Central memory CD8-positive, alpha-beta T cell (primary cell): Measurements from ENCODE around the gene NEDD8.

ENCODE experiments used
- ATAC-seq: fragments of 150-1000 bp; cut with Tn5 transposase; replicated peaks from 2 replicates; pipeline ENCODE4 v1.10.0; 2022; ENCODE audit warnings: mild to moderate bottlenecking, moderate FRiP score, moderate number of reproducible peaks; ENCODE audit not compliant: poor library complexity, severe bottlenecking; ENCODE audit errors: extremely low read depth
- DNase-seq, 2 donors: peaks; one replicate each; pipeline ENCODE4 v3.0.0; 2021; ENCODE audit warnings: low spot score in 2 of 2
- H3K27ac Mint-ChIP-seq: one replicate; pipeline ENCODE4 v1.8.0; 2022; ENCODE audit warnings: low read depth, mild to moderate bottlenecking, moderate library complexity, mixed read lengths
- H3K27me3 Mint-ChIP-seq: one replicate; pipeline ENCODE4 v1.8.0; 2022; ENCODE audit warnings: mixed read lengths
- H3K36me3 Mint-ChIP-seq: one replicate; pipeline ENCODE4 v1.8.0; 2022; ENCODE audit warnings: mild to moderate bottlenecking, moderate library complexity, mixed read lengths; ENCODE audit not compliant: insufficient read depth
- H3K4me1 Mint-ChIP-seq: one replicate; pipeline ENCODE4 v1.8.0; 2022; ENCODE audit warnings: mixed read lengths
- H3K4me3 Mint-ChIP-seq: one replicate; pipeline ENCODE4 v1.8.0; 2022; ENCODE audit warnings: mild to moderate bottlenecking, moderate library complexity, mixed read lengths
- H3K9me3 Mint-ChIP-seq: one replicate; pipeline ENCODE4 v1.8.0; 2022; ENCODE audit warnings: mixed read lengths

Gene NEDD8

DNA sequence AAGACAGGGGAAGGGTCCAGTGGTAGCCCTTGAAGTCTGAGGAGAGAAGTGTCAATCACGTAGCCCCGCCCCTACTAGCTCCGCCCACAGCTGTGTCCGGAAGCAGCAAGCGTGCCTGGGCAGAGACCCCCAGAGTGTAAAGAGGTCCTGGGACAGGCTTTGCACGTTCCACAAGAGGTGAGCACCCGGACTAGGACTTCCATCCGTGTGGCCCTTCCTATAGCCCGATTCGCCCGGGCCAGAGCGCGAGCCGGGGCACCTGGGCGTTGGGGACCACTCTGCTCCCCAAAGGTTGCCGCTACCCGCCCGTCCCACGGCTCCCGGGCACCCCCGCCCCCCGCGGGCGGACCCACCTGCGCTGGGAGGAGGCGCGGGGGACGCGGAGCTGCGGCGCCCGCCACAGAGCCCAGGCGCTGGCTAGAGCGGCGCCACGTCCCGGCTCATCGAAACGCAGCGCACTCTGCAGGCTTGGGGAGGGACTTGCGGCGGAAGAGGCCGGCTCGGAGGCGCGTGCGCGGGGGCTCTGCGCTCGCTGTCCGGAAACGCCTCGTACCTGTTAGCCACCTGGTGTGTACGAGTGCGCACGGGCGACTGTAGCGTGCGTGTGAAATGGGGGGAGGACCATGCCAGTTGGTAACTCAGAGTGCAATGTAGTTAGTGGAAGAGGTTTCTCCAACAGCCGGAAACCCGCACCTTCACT lies 39.1 kb upstream of the NEDD8 start, which contains the start of gene RABGGTA:
TSS of gene RABGGTA (minus strand) at position 464 of the 700 bp plus-strand sequence. CDS start 482 bp downstream, outside the sequence.
- Mint-ChIP-seq H3K27me3 (no peaks in the 10 kb centered on the region), H3K4me1 (peaks cover 28% of the 10 kb centered on the region), H3K4me3 (peak within 1 kb of the TSS; percentile 94), H3K9me3 (no peaks in the 10 kb centered on the region), H3K27ac (peak within 1 kb of the TSS; percentile 87), H3K36me3 (peaks cover 17% of the 10 kb centered on the region)
- ATAC-seq (peak; percentile 92), DNase-seq (peak; percentile 85 to 95)

DNA sequence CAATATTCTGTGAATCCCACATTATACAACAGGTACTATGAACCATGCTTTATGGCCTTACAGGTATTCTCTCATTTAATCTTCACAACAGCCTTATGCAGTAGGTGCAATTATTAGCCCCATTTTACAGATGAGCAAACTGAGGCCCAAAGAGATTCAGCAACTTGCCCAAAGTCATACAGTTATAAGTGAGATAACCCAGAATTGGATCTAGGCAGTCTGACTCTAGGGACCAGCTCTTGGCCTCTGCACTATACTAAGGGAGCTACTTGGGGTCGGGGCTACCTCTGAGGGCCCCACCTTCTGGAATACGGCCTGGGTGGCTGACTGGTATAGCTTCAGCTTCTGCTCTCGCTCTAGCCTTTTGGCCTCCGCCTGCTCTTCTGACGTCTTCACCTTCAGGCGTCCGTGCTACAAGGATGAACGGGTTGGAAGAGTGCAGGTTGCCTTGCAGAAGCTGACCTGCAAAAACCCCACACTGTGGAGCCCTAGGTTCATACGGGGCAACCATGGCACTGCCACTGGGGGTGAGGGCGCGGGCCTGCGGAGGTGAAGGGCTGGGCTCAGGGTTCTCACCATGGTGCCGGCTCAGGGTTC lies 38.5 kb upstream of the NEDD8 start:
- Mint-ChIP-seq H3K4me1 (peaks cover 28% of the 10 kb centered on the region), H3K36me3 (peaks cover 17% of the 10 kb centered on the region), H3K27me3 (no peaks in the 10 kb centered on the region), H3K4me3 (peak overlapping the region; percentile 94), H3K27ac (peak overlapping the region; percentile 87), H3K9me3 (no peaks in the 10 kb centered on the region)
- DNase-seq (no peak), ATAC-seq (peak; percentile 2)

DNA sequence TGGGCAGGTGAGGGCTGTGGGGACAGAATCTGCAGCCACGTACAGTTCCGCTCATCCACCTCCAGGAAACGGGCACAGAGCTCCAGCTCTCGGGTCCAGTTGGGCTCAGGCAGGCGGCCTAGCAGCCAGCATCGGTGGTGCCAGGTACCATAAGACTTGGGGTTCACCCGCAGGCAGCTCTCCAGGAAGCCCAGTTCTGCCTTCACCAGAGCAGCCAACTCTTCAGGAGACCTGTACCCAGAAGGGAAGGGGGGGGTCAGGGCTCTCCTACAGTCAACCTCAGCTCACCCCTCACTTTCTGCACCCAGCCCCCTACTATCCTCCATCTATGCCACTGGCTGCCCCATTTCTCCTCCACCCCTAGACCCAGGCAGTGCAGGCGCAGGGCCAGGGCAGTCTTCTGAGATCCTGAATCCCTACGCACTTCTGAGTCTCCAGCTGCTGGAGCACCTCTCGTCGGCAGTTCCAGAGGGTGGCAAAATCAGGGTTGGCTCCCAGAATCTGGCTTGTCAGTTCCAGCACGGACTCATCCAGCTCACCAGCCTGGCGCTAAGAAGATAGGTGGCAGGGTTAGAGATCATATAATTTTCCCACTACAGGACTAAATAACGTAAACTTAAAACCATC lies 37.9 kb upstream of the NEDD8 start:
- ATAC-seq = no peak
- Mint-ChIP-seq H3K4me1 (peaks cover 28% of the 10 kb centered on the region), H3K36me3 (peaks cover 17% of the 10 kb centered on the region), H3K9me3 (no peaks in the 10 kb centered on the region), H3K27ac (peak overlapping the region; percentile 87), H3K4me3 (peak overlapping the region; percentile 94), H3K27me3 (no peaks in the 10 kb centered on the region)
- DNase-seq = no peak

DNA sequence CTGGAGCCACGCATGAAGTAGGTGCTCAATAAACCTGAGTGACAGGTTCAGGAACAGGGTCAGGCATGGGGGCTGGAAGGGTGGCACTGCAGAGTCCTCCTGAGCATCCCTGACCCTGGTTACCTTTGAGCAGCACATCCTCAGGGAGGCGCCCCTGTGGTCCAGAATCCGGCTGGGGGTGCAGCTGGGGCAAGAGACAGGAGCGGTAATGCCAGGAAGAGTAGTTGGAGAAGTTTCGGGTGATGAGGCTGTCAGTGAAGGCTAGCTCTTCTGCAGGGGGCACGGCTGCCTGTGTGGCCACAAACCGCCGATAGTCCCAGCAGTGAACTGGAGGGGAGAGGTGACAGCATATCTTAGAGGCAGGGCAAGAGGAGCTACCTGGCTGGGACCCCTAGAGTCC lies 37.2 kb upstream of the NEDD8 start:
- Mint-ChIP-seq H3K27ac (no peak overlapping the region), H3K4me1 (peaks cover 28% of the 10 kb centered on the region), H3K9me3 (no peaks in the 10 kb centered on the region), H3K4me3 (no peak overlapping the region), H3K36me3 (peaks cover 17% of the 10 kb centered on the region), H3K27me3 (no peaks in the 10 kb centered on the region)
- ATAC-seq (no peak), DNase-seq (no peak)

- Mint-ChIP-seq H3K36me3 (peaks cover 17% of the 10 kb centered on the region), H3K27ac (no peak overlapping the region), H3K4me1 (peaks cover 28% of the 10 kb centered on the region), H3K4me3 (no peak overlapping the region), H3K9me3 (no peaks in the 10 kb centered on the region), H3K27me3 (no peaks in the 10 kb centered on the region)
- ATAC-seq (no peak), DNase-seq (no peak)
These were observed 36.1 kb upstream of the NEDD8 start for GRCh38 chr14:24268225-24268624.

- peaks cover 17% of the 10 kb centered on the region for H3K36me3 Mint-ChIP-seq
- ATAC-seq (no peak), DNase-seq (no peak)
- H3K27ac Mint-ChIP-seq = no peak overlapping the region
- H3K27me3 Mint-ChIP-seq = no peaks in the 10 kb centered on the region
- no peak overlapping the region for H3K4me3 Mint-ChIP-seq
- H3K4me1 Mint-ChIP-seq = peaks cover 23% of the 10 kb centered on the region
- no peaks in the 10 kb centered on the region for H3K9me3 Mint-ChIP-seq
These were observed 35.3 kb upstream of the NEDD8 start for GRCh38 chr14:24267516-24267915.

- no peaks in the 10 kb centered on the region for H3K9me3 Mint-ChIP-seq
- H3K36me3 Mint-ChIP-seq = peaks cover 16% of the 10 kb centered on the region
- H3K27ac Mint-ChIP-seq = no peak overlapping the region
- ATAC-seq = no peak
- no peaks in the 10 kb centered on the region for H3K27me3 Mint-ChIP-seq
- H3K4me1 Mint-ChIP-seq = peaks cover 15% of the 10 kb centered on the region
- H3K4me3 Mint-ChIP-seq = no peak overlapping the region
- DNase-seq = no peak
These were observed 34.4 kb upstream of the NEDD8 start for GRCh38 chr14:24266344-24267244.

DNA sequence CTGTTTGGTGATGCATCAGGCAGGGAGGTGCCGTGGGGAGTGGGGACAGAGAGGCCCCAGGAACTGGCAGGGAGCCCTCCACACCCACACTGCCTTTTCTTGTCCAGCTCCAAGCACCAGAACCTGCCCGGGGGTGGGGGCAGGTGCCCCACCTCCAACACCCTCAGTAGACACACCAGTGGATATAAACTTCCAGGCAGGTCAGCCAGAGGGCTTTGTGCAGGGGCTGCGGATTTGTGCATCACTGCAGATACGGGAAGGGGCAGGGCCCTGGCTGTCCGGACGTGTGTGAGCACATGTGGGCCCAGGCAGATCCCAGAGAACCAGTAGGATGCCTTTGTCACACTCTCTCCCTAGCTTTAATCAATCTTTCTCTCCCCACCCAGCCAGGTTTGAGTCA lies 32.1 kb upstream of the NEDD8 start:
- Mint-ChIP-seq H3K9me3 (no peaks in the 10 kb centered on the region), H3K27me3 (no peaks in the 10 kb centered on the region), H3K36me3 (peaks cover 9% of the 10 kb centered on the region), H3K4me3 (no peak overlapping the region), H3K27ac (no peak overlapping the region), H3K4me1 (peaks cover 4% of the 10 kb centered on the region)
- DNase-seq = no peak
- ATAC-seq = no peak

DNA sequence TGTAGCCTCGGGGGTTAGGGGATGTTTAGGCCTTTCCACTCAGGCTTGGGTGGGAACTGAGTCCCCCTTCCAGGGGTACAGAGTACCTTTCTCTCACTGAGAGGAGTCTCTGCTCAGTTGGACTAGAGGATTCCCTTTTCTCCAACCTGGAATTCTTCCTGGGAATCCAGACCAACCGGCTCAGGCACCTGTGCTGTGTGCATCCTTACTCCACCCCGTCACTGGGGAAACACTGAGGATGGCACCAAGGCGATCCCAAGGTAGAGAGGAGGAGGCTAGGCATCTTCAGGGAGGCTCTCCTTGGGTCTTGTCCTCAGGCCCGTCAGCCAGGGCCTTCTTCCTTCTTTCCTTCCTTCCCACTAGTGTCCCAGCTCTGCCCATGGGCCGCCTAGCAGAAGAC lies 31.7 kb upstream of the NEDD8 start:
- no peak overlapping the region for H3K4me3 Mint-ChIP-seq
- ATAC-seq = no peak
- H3K27me3 Mint-ChIP-seq = no peaks in the 10 kb centered on the region
- no peak overlapping the region for H3K27ac Mint-ChIP-seq
- DNase-seq = no peak
- peaks cover 4% of the 10 kb centered on the region for H3K4me1 Mint-ChIP-seq
- H3K9me3 Mint-ChIP-seq = no peaks in the 10 kb centered on the region
- H3K36me3 Mint-ChIP-seq = peaks cover 9% of the 10 kb centered on the region

GRCh38 chr14:24262821-24263733 lies 30.9 kb upstream of the NEDD8 start, which contains the start of gene TGM1:
TGM1 (minus strand) TSS chr14:24263177; CDS start chr14:24262352, 825 bp downstream.
- Mint-ChIP-seq H3K9me3 (no peaks in the 10 kb centered on the region), H3K27ac (no peak within 1 kb of the TSS), H3K36me3 (peaks cover 9% of the 10 kb centered on the region)

DNA sequence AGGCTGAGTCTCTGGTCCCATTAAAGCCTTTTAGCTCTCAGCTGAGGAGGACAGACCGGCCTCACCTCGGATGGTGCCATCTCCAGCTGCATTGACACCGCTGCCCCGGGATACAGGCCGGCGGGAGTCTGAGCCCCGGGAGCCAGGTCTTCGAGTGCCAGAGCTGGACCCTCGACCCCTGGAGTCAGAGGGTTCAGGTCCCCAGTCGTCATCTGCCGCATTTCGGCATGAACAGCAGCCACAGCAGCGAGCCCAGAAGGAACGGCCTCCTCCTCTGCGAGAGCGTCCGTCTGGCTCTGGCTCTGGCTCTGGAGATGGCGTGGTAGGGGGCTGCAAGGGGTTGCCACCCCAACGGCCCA lies 29.8 kb upstream of the NEDD8 start:
- no peak overlapping the region for H3K4me3 Mint-ChIP-seq
- DNase-seq = no peak
- no peak for ATAC-seq
- H3K4me1 Mint-ChIP-seq = no peaks in the 10 kb centered on the region
- H3K36me3 Mint-ChIP-seq = peaks cover 5% of the 10 kb centered on the region
- H3K27me3 Mint-ChIP-seq = no peaks in the 10 kb centered on the region
- no peaks in the 10 kb centered on the region for H3K9me3 Mint-ChIP-seq
- no peak overlapping the region for H3K27ac Mint-ChIP-seq

More at GRCh38 chr14:24262821-24263733, 30.9 kb upstream of the NEDD8 start, which contains the start of gene TGM1:
- H3K4me3 Mint-ChIP-seq = no peak within 1 kb of the TSS
- peaks cover 4% of the 10 kb centered on the region for H3K4me1 Mint-ChIP-seq
- no peaks in the 10 kb centered on the region for H3K27me3 Mint-ChIP-seq
- DNase-seq (no peak), ATAC-seq (no peak)
